GM19467 (cell line): Measurements from ENCODE around the gene KDM6B.
"Not testable (repeated sequence)": the region's sequence is repeated elsewhere in the genome, so short reads cannot be mapped to it uniquely, and the experiment has no call there.

Source experiments
- ATAC-seq: cut with Tn5 transposase; IDR thresholded peaks from one replicate; pipeline ENCODE4 v1.9.1; 2021; ENCODE audit warnings: mild to moderate bottlenecking, moderate library complexity; ENCODE audit not compliant: unreplicated experiment

The KDM6B gene, protein sequence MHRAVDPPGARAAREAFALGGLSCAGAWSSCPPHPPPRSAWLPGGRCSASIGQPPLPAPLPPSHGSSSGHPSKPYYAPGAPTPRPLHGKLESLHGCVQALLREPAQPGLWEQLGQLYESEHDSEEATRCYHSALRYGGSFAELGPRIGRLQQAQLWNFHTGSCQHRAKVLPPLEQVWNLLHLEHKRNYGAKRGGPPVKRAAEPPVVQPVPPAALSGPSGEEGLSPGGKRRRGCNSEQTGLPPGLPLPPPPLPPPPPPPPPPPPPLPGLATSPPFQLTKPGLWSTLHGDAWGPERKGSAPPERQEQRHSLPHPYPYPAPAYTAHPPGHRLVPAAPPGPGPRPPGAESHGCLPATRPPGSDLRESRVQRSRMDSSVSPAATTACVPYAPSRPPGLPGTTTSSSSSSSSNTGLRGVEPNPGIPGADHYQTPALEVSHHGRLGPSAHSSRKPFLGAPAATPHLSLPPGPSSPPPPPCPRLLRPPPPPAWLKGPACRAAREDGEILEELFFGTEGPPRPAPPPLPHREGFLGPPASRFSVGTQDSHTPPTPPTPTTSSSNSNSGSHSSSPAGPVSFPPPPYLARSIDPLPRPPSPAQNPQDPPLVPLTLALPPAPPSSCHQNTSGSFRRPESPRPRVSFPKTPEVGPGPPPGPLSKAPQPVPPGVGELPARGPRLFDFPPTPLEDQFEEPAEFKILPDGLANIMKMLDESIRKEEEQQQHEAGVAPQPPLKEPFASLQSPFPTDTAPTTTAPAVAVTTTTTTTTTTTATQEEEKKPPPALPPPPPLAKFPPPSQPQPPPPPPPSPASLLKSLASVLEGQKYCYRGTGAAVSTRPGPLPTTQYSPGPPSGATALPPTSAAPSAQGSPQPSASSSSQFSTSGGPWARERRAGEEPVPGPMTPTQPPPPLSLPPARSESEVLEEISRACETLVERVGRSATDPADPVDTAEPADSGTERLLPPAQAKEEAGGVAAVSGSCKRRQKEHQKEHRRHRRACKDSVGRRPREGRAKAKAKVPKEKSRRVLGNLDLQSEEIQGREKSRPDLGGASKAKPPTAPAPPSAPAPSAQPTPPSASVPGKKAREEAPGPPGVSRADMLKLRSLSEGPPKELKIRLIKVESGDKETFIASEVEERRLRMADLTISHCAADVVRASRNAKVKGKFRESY (N-terminal part only)

DNA sequence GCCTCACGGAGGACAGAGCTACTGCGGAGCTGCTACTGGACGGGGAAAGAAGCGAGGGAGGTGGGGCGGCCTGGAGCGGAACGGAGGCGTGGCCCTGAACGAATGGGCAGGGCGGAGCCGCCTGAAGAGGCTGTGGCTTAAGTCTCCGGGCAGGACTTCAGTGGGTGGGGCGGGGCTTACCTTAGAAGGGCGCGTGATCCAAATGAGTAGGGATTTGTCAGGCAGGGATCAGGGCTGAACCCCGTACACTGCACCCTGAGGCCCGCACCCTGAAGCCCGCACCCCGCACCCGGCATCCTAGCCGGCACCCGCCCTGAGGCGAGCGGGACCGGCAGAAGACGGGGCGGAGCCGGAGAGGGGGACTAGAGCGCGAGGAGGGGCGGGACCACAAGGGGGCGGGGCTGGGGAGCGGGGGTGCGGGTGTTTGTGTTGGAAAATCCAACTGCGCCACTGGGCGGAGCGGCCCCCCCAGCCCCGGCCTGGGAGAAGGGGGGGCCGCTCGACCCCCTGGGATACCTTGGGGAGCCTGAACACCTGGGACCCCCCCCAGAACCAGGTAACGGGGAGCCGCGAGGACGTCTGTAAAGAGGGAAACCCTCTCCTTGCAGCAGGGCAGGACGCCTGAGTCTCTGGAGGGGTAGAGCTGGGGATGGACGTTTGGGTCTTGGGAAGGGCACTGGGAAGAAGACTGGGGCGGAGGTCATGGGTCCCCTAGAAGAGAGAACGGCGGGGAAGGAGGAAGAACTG lies at the start of gene KDM6B:
Gene KDM6B, plus strand, starts transcription at position 423 of the 747 bp plus-strand sequence. CDS start 11,338 bp downstream, outside the sequence.
- no peak for ATAC-seq

DNA sequence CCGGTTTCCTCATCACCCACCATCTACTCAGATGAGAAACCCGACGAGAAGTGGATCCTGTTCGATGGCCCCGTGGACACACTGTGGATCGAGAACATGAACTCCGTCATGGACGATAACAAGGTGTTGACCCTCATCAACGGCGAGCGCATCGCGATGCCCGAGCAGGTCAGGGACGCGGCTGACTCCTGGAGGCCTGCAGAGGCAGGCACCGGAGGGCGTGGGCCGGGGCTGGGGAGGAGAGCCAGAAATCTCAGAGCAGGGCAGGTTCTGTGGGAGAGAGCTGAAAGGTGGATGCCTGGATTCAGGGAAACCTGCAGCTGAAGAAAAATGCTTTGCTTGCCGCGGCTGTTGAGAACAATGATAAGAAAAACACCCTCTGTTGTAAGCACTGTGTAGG lies 47.2 kb upstream of the KDM6B start:
- no peak for ATAC-seq

DNA sequence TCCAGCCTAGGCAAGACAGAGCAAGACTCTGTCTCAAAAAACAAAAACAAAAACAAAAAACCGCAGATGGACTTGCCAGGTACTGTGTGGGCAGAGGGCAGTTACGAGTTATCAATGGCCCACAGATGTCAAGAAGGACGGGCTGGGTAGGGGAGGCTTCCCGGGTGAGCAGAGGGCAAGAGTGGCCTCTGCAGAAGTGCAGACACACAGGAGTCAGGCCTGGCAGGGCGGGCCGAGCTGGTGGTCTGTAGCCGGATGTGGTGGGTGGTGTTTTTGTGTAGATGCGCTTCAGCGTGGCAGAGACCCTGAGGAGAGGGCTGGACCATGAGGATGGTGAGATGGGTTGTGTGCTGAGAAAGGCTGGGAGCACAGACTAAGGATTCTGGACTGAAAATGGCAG lies 44.9 kb upstream of the KDM6B start:
- no peak for ATAC-seq

DNA sequence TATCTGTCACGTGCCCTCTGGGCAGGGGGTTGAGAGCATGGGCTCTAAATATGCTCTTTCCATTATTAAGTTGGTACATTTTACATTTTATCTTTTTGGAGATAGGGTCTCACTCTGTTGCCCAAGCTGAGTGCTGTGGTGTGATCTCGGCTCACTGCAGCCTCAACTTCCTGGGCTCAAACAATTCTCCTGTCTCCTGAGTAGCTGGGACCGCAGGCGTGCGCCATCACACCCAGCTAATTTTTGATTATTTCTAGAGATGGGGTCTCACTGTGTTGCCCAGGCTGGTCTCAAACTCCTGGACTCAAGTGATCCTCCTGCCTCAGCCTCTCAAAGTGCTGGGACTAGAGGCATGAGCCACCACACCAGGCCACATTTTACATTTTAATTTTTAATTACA lies 43.9 kb upstream of the KDM6B start:
- no peak for ATAC-seq

DNA sequence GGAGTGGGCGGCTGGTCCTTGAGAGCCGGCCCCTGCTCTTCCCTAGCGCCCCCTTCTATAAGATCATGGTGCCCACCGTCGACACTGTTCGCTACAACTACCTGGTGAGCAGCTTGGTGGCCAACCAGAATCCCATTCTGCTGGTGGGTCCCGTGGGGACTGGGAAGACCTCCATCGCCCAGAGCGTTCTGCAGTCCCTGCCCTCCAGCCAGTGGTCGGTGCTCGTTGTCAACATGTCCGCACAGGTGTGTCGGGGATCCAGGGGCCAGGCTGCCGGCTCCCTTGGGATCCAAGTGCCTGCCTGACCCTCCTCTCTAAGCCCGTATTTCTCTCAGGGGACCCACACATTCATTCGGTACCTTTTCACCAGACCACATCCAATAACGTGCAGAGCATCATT lies 41.4 kb upstream of the KDM6B start:
- ATAC-seq: no peak

DNA sequence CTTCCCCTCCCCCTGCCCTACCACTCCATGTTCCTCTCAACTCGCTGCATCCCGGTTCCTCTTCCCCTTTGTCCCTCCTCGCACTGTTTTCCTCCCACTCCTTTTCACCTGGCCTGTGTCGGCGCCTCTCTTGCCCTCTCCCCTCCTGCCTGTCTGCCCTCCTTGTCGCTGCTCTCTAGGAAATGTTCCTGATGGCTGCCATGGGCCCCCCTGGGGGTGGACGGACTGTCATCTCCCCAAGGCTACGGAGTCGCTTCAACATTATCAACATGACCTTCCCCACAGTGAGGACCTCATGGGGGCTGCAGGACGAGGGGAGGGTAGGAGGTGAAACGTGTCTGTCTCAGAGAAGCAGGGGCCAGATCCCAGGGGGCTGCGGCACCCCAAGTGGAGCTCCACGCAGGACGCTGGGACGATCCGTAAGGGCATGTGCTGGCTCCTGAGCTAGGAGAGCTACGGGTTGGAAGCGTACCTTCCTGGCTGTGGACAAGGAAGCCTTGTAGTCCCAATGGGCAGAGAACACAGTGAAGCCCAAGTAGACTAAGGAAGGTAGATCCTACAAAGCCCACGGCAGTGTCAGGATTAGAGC lies 39.8 kb upstream of the KDM6B start:
- ATAC-seq: no peak

DNA sequence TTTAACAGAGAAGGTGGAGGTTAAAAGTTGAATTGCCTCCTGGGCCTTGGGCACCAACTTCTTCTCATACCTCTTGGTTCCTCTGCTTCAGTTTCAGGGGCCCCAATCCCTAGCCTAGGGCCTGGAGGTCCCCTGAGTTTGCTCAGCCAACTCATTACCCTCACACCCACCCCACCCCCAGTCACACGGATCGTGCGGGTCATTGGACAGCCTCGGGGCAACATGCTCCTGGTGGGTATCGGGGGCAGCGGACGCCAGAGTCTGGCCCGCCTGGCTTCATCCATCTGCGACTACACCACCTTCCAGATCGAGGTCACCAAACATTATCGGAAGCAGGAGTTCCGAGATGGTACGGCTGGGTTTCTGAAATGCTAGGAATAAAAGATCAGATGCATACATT lies 36.0 kb upstream of the KDM6B start:
- no peak for ATAC-seq

DNA sequence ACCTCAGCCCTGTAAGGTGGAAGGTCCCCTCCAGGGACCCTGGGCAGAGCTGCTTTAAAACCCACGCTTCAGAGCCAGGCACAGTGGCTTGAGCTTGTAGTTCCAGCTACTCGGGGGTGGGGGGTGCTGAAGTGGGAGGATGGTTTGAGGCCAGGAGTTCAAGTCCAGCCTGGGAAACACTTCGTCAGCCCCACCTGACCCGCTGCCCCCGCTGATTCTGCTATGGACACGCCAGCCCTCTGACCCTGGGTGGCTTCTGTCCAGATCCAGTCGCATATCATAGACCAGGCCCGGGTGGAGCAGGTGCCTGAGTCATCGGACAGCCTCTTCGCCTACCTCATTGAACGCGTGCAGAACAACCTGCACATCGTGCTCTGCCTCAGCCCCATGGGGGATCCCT lies 35.2 kb upstream of the KDM6B start:
- ATAC-seq: no peak

DNA sequence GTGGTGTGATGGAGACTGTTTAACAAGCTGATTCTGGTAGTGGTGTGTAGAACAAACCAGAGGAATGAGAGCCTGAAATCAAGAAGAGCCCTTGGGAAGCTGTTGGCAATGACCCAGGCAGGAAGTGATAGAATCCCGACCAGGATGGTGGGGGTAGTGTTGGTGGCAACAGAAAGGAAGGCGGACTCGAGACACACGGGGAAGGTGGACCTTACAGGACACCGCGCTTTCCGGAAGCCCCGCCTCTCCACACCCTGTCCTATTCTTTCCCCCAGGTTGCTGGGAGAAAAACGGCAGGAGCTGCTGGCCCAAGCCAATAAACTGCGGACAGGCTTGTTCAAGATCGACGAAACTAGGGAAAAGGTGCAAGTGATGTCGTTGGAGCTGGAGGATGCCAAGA lies 30.0 kb upstream of the KDM6B start:
- ATAC-seq: no peak

DNA sequence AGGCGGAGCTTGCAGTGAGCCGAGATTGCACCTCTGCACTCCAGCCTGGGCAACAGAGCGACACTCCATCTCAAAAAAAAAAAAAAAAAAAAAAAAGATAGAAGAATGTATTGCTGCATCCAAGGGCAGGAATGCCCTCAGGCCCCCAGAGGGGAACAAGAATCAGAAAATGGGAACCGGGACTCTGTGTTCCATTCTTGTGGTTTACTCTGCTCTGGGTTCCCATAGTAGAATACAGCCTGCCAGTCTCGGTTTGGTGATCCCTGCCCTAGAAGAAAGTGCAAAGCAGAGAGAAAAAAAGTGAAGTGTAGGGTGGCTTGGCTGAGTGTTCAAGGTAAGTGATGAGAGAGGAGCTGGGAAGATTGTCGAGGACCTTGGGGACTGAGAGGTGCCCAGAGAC lies 27.4 kb upstream of the KDM6B start:
- ATAC-seq: no peak

DNA sequence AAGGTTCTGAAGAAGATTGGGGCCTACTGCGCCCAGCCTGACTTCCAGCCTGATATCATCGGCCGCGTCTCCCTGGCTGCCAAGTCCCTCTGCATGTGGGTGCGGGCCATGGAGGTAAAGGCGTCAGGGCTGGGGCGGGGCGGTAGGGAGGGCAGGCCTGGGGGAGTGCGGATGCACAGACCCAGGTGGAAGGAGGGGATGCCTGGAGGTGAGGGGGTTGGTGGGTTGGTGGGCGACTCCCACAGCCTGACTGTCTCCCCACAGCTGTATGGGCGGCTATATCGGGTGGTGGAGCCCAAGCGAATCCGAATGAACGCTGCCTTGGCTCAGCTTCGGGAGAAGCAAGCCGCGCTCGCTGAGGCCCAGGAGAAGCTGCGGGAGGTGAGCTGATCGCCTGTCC lies 26.8 kb upstream of the KDM6B start:
- no peak for ATAC-seq

DNA sequence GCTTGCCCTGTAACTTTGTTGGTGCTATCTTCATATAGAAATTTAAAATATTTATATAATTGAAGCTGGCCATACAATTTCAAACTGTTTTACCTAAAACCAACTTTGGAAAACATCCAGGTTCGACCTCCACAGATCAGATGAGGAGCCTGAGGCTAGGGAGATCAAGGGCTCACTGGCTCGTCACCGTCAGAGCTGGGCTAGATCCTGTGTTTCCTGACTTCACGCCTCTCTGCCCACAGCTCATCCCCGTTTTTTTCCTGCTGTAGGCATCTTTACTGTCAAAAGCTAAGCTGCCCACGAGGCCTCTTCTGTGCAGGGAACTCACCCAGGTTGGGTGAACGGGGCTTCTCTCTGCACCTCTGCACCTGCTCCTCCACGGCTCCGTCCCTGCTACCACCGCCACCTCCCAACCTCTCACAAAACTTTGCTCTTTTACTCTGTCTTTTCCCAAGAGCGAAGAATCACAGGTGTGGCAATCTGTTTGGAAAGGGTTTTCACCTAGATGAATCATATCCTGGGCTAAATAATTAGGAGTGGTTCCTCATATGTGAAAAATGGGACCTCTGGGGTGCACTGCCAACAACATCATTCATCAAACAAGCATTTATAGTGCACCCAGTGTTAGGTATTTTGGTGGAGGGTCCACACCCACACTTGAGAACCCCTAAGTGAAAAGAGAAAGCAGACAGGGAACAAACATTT lies 24.8 kb upstream of the KDM6B start:
- no peak for ATAC-seq

DNA sequence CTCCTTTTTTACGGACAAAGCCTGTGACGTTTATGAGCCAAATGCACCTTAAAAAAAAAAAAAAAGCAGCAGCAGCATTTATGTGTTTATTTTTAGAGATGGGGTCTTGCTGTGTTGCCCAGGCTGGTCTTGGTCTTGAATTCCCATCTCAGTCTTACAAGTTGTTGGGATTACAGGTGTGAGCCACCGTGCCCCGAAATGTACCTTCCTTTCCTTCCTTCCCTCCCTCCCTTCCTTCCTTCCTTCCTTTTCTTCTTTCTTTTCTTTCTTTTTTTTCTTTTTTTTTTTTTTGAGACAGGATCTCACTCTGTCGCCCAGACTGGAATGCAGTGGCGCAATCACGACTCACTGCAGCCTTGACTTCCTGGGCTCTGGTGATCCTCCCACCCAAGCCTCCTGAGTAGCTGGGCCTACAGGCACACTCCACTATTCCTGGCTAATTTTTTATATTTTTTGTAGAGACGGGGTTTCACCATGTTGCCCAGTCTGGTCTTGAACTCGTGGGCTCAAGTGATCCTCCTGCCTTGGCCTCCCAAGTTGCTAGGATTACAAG lies 24.1 kb upstream of the KDM6B start:
- ATAC-seq: not testable (repeated sequence)

DNA sequence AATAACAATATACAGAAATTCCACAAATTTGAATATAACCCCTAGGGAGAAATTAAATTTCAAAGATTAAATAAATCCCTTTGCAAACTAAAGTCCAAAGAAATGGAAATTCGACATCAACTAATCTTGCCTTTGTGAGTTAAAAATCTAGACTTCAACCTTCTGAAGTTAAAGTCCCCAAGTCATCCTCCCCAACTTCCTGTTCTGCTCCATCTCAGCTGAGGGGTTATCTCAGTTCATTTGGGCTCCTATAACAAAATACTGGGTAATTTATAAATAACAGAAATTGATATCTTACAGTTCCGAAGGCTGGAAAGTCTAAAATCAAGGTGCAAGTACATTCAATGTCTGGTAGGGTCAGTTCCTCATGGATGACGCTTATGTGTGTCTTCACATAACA lies 22.8 kb upstream of the KDM6B start:
- ATAC-seq: no peak

DNA sequence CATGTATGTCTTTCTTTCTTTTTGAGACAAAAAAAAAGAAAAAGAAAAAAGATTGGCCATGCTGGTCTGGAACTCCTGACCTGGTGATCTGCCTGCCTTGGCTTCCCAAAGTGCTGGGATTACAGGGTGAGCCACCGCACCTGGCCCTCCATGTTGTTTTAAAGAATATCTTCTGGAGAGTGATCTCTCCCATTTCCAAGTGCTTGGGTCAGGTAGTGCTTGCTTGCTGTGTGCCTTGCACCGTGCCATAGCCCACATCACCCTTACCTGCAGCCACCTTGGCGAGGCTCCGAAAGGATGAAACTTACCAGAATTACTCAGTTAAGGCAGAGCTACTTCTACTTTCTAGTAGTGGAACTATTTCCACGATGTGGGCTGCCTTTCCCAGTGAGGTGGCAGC lies 19.0 kb upstream of the KDM6B start:
- ATAC-seq: no peak

DNA sequence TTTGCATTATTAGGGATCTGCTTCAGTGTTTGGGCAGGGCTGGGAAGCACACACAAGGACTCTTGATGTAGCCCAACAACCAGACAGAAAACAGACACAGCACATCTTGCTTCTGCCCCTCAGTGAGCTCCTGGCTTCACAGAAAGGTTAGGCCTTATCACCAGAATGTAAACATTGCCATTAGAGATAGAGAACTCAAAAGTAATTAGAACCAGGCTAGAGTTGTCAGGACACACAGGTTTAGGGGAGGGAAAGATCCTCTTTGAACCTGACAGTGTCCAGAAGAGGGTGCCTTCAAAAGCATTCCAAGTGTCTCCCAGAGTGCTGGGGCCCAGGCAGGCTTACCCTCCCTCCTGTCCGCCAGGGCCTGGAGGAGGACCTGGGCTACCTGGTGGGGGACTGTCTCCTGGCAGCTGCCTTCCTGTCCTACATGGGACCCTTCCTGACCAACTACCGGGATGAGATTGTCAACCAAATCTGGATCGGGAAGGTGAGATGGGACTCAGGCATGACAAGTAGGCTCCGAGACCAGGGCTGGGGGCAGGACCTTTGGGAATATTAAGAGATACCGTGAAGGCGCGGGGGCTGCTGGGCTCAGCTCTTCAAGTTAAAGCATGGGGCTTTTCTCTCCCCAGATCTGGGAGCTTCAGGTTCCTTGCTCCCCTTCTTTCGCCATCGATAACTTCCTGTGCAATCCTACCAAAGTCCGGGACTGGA lies 16.9 kb upstream of the KDM6B start:
- no peak for ATAC-seq

DNA sequence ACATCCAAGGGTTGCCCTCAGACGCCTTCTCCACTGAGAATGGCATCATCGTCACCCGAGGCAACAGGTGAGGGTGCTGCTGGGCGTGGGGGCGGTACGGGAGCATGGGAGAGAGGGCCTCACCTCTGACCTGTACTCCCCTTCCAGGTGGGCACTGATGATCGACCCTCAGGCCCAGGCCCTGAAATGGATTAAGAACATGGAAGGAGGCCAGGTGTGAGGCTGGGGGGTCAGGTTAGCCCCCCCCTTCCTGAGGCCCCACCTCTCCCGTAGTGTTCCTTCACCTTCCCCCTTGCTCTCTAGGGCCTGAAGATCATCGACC lies 16.4 kb upstream of the KDM6B start:
- ATAC-seq: no peak

DNA sequence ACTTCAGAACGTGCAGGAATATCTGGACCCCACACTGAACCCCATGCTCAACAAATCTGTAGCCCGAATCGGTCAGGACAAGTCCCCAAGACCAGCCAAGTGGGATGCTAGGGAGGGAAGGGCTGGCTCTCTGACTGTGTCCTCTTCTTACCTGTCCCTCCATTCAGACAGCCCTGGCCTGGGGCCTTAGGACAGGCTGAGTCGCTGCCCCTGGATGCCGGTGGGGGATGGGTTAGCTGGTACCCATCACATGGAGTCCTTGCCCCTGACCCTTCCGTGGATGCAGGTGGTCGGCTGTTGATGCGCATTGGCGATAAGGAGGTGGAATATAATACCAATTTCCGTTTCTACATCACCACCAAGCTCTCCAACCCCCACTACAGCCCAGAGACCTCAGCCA lies 16.0 kb upstream of the KDM6B start:
- no peak for ATAC-seq
